ACC112 (cell line): ENCODE data around the gene PAK4.

Experiments
- H2AFZ ChIP-seq: fragments of 200-600 bp; sonication (generic); one replicate; pipeline ENCODE4 v1.6.0; 2017; ENCODE audit warnings: antibody characterized with exemption, low read length; ENCODE audit not compliant: unreplicated experiment
- H3K27ac ChIP-seq: fragments of 200-600 bp; sonication (generic); 2 replicates; pipeline ENCODE4 v1.5.1; 2014; ENCODE audit warnings: low read depth, mild to moderate bottlenecking, antibody characterized with exemption, low read length, moderate library complexity
- H3K27me3 ChIP-seq: fragments of 200-600 bp; sonication (generic); 2 replicates; pipeline ENCODE4 v1.6.1; 2014; ENCODE audit warnings: mild to moderate bottlenecking, antibody characterized with exemption, low read length, moderate library complexity, mixed read lengths; ENCODE audit not compliant: insufficient read depth
- H3K36me3 ChIP-seq: fragments of 200-600 bp; sonication (generic); 2 replicates; pipeline ENCODE4 v1.6.1; 2016; ENCODE audit warnings: mild to moderate bottlenecking, antibody characterized with exemption, low read length, moderate library complexity, mixed read lengths; ENCODE audit not compliant: insufficient read depth
- H3K4me1 ChIP-seq: fragments of 200-600 bp; sonication (generic); one replicate; pipeline ENCODE4 v1.6.1; 2016; ENCODE audit warnings: low read length, mixed read lengths; ENCODE audit not compliant: insufficient read depth, unreplicated experiment, control insufficient read depth
- H3K4me3 ChIP-seq: fragments of 200-600 bp; sonication (generic); 2 replicates; pipeline ENCODE4 v1.5.1; 2014; ENCODE audit warnings: mild to moderate bottlenecking, low read depth, low read length
- H3K79me2 ChIP-seq: fragments of 200-600 bp; sonication (generic); one replicate; pipeline ENCODE4 v1.6.0; 2016; ENCODE audit warnings: low read length; ENCODE audit not compliant: control insufficient read depth, unreplicated experiment, insufficient read depth

PAK4 gene

DNA sequence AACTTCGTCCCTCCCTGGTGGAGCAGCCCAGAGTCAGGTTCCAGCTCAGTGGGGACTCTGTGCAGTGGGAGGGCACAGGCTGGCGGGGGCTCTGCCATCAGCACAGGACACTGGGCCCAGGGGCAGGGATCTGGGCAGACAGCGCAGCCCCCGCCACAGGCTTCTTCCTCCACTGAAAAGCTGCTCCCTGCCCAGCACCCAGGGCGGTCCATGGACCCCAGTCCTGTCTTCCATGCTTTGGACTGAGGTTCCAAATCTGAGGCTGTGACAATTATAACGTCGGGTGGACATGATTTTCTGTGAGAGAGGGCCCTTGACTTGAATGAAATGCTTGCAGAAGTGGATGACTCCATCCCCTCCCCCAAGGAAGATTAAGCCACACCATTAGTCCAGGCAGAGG lies 50.0 kb downstream of the PAK4 start:
- H3K27ac ChIP-seq: no peak overlapping the region
- H3K4me3 ChIP-seq: no peak overlapping the region
- no peaks in the 10 kb centered on the region for H3K27me3 ChIP-seq
- H3K79me2 ChIP-seq: no peaks in the 10 kb centered on the region
- no peaks in the 10 kb centered on the region for H3K4me1 ChIP-seq
- H2AFZ ChIP-seq: no peak overlapping the region
- no peaks in the 10 kb centered on the region for H3K36me3 ChIP-seq

DNA sequence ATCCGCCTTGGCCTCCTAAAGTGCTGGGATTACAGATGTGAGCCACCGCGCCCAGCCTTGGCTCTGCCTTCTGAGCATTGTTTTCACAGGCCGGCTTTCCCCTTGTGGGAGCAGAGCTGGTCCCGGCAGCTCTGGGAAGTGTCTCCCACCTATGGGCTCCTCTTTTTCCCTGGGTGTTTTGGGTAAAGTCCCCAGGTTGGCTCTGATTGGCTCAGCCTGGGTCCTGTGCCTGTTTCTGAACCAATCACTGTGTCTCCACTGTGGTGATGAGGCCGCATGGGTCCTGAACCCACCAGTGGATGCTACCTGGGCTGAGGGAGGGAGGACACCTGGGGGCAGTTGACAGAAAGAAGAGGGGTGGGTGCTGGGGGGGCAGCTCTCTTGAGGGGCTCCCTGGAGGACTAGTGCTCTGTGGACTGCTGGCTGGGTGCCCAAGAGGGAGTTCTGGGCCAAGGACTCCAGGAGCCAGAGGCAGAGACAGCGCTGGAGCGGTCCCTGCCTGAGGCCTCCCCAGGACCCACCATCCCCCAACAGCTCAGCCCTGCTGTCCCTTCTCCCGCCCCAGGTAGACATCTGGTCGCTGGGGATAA lies 51.6 kb downstream of the PAK4 start:
- Histone ChIP-seq H3K27me3 (no peaks in the 10 kb centered on the region), H3K27ac (no peak overlapping the region), H3K79me2 (no peaks in the 10 kb centered on the region), H3K4me3 (no peak overlapping the region), H3K4me1 (no peaks in the 10 kb centered on the region), H2AFZ (no peak overlapping the region), H3K36me3 (no peaks in the 10 kb centered on the region)

DNA sequence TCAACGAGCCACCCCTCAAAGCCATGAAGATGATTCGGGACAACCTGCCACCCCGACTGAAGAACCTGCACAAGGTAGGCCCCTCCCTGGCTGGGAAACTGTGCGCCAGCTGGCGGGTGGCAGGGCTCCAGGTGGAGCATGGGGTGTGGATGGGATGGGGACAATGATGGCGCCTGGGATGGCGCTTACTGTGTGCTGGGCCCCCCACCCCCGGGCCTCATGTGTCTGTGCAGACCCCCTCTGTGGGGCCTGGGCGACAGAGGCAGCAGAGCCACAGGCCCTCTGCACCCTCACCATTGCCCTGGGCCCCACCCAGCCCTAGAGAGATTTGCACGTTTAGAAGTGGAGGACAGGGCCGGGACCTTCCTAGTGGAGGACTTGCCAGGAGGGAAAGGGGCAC lies 52.1 kb downstream of the PAK4 start:
- no peaks in the 10 kb centered on the region for H3K36me3 ChIP-seq
- no peak overlapping the region for H3K4me3 ChIP-seq
- no peaks in the 10 kb centered on the region for H3K27me3 ChIP-seq

DNA sequence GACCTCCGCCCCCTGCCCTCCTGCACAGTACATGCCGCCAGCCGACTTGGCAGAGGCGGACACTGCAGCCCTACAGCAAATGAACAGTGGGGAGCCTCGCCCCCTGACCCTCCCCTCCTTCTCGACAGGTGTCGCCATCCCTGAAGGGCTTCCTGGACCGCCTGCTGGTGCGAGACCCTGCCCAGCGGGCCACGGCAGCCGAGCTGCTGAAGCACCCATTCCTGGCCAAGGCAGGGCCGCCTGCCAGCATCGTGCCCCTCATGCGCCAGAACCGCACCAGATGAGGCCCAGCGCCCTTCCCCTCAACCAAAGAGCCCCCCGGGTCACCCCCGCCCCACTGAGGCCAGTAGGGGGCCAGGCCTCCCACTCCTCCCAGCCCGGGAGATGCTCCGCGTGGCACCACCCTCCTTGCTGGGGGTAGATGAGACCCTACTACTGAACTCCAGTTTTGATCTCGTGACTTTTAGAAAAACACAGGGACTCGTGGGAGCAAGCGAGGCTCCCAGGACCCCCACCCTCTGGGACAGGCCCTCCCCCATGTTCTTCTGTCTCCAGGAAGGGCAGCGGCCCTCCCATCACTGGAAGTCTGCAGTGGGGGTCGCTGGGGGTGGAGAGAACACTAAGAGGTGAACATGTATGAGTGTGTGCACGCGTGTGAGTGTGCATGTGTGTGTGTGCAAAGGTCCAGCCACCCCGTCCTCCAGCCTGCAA lies 52.9 kb downstream of the PAK4 start:
- no peaks in the 10 kb centered on the region for H3K4me1 ChIP-seq
- no peak overlapping the region for H3K27ac ChIP-seq
- H3K79me2 ChIP-seq: no peaks in the 10 kb centered on the region
- no peak overlapping the region for H2AFZ ChIP-seq
- H3K27me3 ChIP-seq: no peaks in the 10 kb centered on the region
- H3K36me3 ChIP-seq: no peaks in the 10 kb centered on the region
- H3K4me3 ChIP-seq: no peak overlapping the region

More for the DNA sequence above, 52.1 kb downstream of the PAK4 start:
- Histone ChIP-seq H3K27ac (no peak overlapping the region), H3K4me1 (no peaks in the 10 kb centered on the region), H3K79me2 (no peaks in the 10 kb centered on the region), H2AFZ (no peak overlapping the region)

DNA sequence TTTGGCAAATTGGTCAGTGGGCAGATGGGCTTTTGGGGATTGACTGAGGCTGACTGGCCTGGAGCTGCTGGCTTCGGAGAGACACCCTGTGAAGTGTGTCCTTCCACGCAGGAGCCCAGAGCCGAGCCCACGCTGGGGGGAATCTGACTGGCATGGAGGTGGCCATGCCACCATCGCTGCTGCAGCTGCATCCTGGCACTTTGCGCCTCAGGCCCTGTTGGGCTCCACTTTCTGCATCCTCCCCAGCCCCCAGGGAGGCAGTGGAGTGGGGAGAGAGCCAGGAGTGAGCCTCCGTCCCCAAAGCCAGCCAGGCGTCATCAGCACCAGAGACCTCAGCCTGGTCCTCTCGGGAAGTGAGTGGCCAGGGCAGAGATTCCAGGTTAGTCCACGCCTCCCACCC lies 54.2 kb downstream of the PAK4 start:
- Histone ChIP-seq H3K27me3 (no peaks in the 10 kb centered on the region), H3K27ac (no peak overlapping the region), H3K79me2 (no peaks in the 10 kb centered on the region), H3K4me1 (no peaks in the 10 kb centered on the region), H2AFZ (no peak overlapping the region), H3K4me3 (no peak overlapping the region), H3K36me3 (no peaks in the 10 kb centered on the region)

DNA sequence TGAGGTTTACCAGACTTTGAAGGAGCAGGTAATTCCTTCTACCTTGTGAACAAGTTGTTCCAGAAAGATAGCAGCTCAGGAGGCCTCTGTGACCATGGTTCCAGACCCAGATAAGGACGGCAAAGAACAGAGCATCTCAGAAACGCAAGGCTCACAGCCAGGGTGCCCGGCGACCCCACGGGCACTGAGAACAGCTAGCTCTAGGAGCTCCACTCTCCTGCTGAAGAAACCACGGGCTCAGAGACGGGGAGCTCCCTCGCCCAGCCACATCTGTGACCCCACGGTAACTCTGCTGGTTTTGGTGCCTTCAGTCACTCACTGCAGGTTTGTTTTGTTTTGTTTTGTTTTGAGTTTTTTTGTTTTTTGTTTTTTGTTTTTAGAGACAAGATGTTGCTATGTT lies 55.2 kb downstream of the PAK4 start:
- Histone ChIP-seq H3K36me3 (no peaks in the 10 kb centered on the region), H2AFZ (no peak overlapping the region), H3K4me3 (no peak overlapping the region), H3K79me2 (no peaks in the 10 kb centered on the region), H3K27me3 (no peaks in the 10 kb centered on the region), H3K4me1 (no peaks in the 10 kb centered on the region), H3K27ac (no peak overlapping the region)

DNA sequence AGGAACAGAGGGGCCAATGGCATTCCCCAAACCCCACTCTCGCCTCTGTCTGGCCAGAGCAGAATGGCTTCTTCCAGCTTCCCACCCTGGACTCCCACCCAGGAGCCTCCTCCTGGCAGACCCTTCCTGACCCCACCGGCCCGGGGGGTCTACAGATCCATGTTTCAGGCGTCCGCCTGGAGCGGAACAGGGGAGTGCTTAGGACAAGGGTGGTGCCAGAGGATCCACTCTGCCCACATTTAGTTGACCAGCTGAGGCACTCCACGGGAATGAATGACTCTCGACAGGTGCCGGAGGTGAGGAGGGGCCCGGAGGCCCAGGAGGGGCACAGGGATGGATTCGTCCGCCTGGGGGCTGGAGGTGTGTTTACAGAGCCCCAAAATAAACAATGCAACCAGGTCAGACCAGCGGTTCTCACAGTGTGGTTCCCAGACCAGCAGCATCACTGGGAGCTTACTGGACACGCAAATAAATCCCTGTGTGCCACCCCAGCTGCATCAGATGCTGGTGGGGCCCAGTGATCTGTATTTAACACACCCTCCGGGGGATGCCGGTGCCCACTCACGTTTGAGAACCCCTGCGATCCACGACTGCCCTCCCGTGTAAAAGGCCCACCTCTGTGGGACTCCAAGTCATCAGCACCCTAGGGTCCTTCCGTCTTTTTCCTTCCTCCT lies 56.1 kb downstream of the PAK4 start:
- no peak overlapping the region for H2AFZ ChIP-seq
- H3K36me3 ChIP-seq: no peaks in the 10 kb centered on the region
- H3K4me1 ChIP-seq: no peaks in the 10 kb centered on the region
- H3K27ac ChIP-seq: no peak overlapping the region
- no peak overlapping the region for H3K4me3 ChIP-seq
- H3K27me3 ChIP-seq: no peaks in the 10 kb centered on the region
- no peaks in the 10 kb centered on the region for H3K79me2 ChIP-seq

DNA sequence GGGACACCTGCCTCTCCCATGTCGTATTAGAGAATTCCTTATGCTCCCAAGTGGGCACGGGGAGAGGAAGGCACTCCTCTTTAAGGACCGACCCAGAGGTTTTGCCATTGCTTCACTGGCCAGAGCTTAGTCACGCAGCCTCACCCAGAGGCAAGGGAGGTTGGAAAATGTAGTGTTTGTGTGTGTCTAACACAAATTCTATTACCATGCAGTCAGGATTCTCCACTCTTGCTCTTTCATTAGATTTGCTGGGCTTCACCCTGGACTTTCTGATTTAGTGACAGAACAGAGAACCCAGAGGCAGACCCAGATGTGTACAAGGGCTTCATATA lies 56.6 kb downstream of the PAK4 start:
- Histone ChIP-seq H3K27me3 (no peaks in the 10 kb centered on the region), H3K4me3 (no peak overlapping the region), H3K79me2 (no peaks in the 10 kb centered on the region), H2AFZ (no peak overlapping the region), H3K36me3 (no peaks in the 10 kb centered on the region), H3K27ac (no peak overlapping the region), H3K4me1 (no peaks in the 10 kb centered on the region)

DNA sequence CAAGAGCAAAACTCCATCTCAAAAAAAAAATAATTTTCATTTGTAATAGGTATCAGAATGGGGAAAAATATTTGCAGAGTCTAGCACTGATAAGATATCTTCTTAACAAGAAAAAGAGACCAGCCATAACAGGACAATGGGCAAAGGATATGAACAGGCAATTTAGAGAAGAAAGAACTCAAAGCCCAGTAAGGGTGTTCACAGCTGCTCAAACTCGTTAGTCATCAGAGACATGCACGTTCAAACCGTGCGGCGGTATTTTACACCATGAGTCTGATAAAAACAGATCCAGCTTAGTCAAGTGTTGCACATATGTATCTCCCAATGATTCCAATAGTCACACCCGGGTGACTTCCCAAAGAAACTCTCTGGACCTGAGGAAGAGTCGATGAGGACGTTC lies 57.5 kb downstream of the PAK4 start:
- H3K36me3 ChIP-seq: no peaks in the 10 kb centered on the region
- no peak overlapping the region for H3K27ac ChIP-seq
- no peak overlapping the region for H3K4me3 ChIP-seq
- no peaks in the 10 kb centered on the region for H3K27me3 ChIP-seq
- no peak overlapping the region for H2AFZ ChIP-seq
- no peaks in the 10 kb centered on the region for H3K4me1 ChIP-seq
- no peaks in the 10 kb centered on the region for H3K79me2 ChIP-seq

DNA sequence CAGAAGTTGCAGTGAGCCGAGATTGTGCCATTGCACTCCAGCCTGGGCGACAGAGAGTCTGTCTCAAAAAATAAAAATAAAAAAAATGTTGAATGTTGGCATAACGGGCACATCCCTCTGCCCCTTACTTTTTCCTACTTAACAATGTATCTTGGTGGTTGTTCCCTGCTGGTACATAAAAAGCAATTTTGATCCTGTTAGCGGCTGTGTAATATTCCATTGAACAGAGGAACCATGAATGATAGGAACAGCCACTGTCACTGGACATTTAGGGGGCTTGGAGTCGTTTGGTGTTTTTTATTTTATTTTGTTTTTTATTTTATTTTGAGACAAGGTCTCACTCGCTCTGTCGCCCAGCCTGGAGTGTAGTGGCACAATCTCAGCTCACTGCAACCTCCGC lies 60.8 kb downstream of the PAK4 start:
- no peak overlapping the region for H2AFZ ChIP-seq
- H3K79me2 ChIP-seq: no peaks in the 10 kb centered on the region
- no peak overlapping the region for H3K27ac ChIP-seq
- H3K4me1 ChIP-seq: no peaks in the 10 kb centered on the region
- no peak overlapping the region for H3K4me3 ChIP-seq
- H3K27me3 ChIP-seq: no peaks in the 10 kb centered on the region
- H3K36me3 ChIP-seq: no peaks in the 10 kb centered on the region

DNA sequence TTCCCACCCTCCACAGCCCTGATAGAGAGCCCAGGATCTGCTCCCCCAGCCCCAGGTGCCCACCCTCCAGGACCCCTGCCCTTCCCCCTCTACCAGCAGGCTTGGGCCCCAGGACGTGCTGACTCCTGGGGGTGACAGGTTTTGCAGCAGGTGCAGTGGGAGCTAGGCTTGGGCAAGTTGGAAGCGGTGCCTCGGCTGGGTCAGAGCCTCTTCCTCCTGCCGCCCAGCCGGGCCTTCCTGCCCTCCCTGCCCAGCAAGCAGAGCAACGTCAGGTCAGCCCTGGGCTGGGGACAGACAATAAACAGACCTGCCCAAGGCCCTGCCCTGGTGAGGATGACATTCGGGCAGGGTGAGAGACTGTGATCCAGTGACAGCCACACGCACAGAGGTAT lies 62.0 kb downstream of the PAK4 start:
- H3K36me3 ChIP-seq: no peaks in the 10 kb centered on the region
- no peaks in the 10 kb centered on the region for H3K27me3 ChIP-seq
- no peak overlapping the region for H3K4me3 ChIP-seq
- no peaks in the 10 kb centered on the region for H3K79me2 ChIP-seq
- H3K27ac ChIP-seq: no peak overlapping the region
- H2AFZ ChIP-seq: no peak overlapping the region
- no peaks in the 10 kb centered on the region for H3K4me1 ChIP-seq
